Suprapubic skin (tissue), 3 donors: Measurements from ENCODE around the gene KSR2.

Experiments
- CTCF ChIP-seq, 2 donors: fragments of 200-600 bp in 1 of 2; fragments of 450-650 bp in 1 of 2; sonication (generic) in 1 of 2; IDR thresholded peaks; one replicate each; pipeline ENCODE4 v1.5.1; 2016 to 2019; ENCODE audit warnings: antibody characterized with exemption in 2 of 2, mild to moderate bottlenecking in 1 of 2, moderate library complexity in 1 of 2
- EP300 ChIP-seq: sonication (generic); formaldehyde crosslinking; IDR thresholded peaks from one replicate; pipeline ENCODE4 v1.6.1; 2017; ENCODE audit warnings: antibody characterized with exemption
- POLR2A ChIP-seq, 2 donors: fragments of 450-650 bp; IDR thresholded peaks; one replicate each; pipeline ENCODE4 v1.6.1; 2017; ENCODE audit warnings: antibody characterized with exemption in 2 of 2, mild to moderate bottlenecking in 2 of 2, moderate library complexity in 2 of 2

- TF ChIP-seq CTCF (IDR thresholded peaks at IDR 0.05) = no peak
- no peak for TF ChIP-seq POLR2A (IDR thresholded peaks at IDR 0.05)
- TF ChIP-seq EP300 = no peak
Observed at GRCh38 chr12:117882181-117882580, 86.6 kb downstream of the KSR2 start.
